Kidney epithelial cell (primary cell): ENCODE data around the gene DEFB128. TPM values are rescaled to one million over a fixed set of nuclear protein-coding genes. Genes with fewer than 3 reads are reported as not detected.
"Not testable (repeated sequence)": the region's sequence is repeated elsewhere in the genome, so short reads cannot be mapped to it uniquely, and the experiment has no call there.

Experiments
- DNase-seq: peaks from one replicate; pipeline ENCODE4 v3.0.0-alpha.2; 2010; ENCODE audit warnings: low read depth
- H3K27me3 ChIP-seq: 2 replicates; pipeline ENCODE4 v1.6.0; 2011; ENCODE audit warnings: low read length; ENCODE audit not compliant: control insufficient read depth, insufficient read depth
- H3K36me3 ChIP-seq: 2 replicates; pipeline ENCODE4 v1.5.1; 2011; ENCODE audit warnings: low read length; ENCODE audit not compliant: control insufficient read depth, insufficient read depth
- H3K4me3 ChIP-seq: 2 replicates; pipeline ENCODE4 v1.5.1; 2011; ENCODE audit warnings: low read depth, mild to moderate bottlenecking, control low read depth, low read length
- total RNA-seq: library from RNA; depleted of rRNA; stranded (reverse); fragments of >200 nt; gene quantifications from 2 replicates; pipeline ENCODE4 v1.2.3, GENCODE V29; 2015
- TF ChIP-seq, protein P1 (sequence below): IDR thresholded peaks from 2 replicates; pipeline ENCODE4 v1.5.1; 2011; ENCODE audit warnings: mild to moderate bottlenecking, moderate library complexity, low read length, control low read depth, inconsistent platforms; ENCODE audit not compliant: insufficient read depth, poor library complexity, severe bottlenecking

DEFB128 gene
- total RNA-seq: not detected in 2 replicates

GRCh38 chr20:189611-190010, at the start of gene DEFB128:
TSS of gene DEFB128 (minus strand) at chr20:189711. CDS start at chr20:189623, 88 bp downstream.
- H3K36me3 ChIP-seq: no peaks in the 10 kb centered on the region
- TF ChIP-seq, protein P1, sequence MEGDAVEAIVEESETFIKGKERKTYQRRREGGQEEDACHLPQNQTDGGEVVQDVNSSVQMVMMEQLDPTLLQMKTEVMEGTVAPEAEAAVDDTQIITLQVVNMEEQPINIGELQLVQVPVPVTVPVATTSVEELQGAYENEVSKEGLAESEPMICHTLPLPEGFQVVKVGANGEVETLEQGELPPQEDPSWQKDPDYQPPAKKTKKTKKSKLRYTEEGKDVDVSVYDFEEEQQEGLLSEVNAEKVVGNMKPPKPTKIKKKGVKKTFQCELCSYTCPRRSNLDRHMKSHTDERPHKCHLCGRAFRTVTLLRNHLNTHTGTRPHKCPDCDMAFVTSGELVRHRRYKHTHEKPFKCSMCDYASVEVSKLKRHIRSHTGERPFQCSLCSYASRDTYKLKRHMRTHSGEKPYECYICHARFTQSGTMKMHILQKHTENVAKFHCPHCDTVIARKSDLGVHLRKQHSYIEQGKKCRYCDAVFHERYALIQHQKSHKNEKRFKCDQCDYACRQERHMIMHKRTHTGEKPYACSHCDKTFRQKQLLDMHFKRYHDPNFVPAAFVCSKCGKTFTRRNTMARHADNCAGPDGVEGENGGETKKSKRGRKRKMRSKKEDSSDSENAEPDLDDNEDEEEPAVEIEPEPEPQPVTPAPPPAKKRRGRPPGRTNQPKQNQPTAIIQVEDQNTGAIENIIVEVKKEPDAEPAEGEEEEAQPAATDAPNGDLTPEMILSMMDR: no peak
- no peak for DNase-seq
- H3K27me3 ChIP-seq: no peaks in the 10 kb centered on the region
- H3K4me3 ChIP-seq: no peak within 1 kb of the TSS

DNA sequence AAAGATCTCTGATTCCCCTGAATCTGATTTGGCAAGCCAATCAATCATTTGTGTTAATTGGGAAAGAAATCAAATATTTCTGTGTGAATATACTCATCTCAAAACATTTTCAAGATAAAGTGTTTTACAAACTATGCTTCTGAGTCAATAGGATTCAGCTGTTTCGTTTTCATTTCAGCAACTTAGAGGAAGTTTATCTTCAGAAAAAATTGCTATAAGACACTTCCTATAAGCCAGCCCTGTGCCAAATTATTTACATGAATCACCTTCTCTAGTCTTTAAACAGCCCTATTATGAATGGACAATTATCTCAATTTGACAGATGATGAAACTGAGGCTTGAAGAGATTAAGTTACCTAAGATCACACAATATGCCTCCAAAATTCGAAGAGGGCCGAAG, 48.4 kb upstream of the DEFB128 start:
- H3K27me3 ChIP-seq: no peaks in the 10 kb centered on the region
- TF ChIP-seq, protein P1: no peak
- no peaks in the 10 kb centered on the region for H3K36me3 ChIP-seq
- H3K4me3 ChIP-seq: no peak overlapping the region
- no peak for DNase-seq

GRCh38 chr20:237489-237888, 48.0 kb upstream of the DEFB128 start:
- no peak for DNase-seq
- H3K4me3 ChIP-seq: no peak overlapping the region
- no peaks in the 10 kb centered on the region for H3K27me3 ChIP-seq
- TF ChIP-seq, protein P1: no peak
- no peaks in the 10 kb centered on the region for H3K36me3 ChIP-seq

GRCh38 chr20:235891-236290, 46.4 kb upstream of the DEFB128 start:
- DNase-seq: no peak
- TF ChIP-seq, protein P1: no peak
- H3K4me3 ChIP-seq: no peak overlapping the region
- H3K36me3 ChIP-seq: no peaks in the 10 kb centered on the region
- H3K27me3 ChIP-seq: no peaks in the 10 kb centered on the region

GRCh38 chr20:227439-228105, 38.1 kb upstream of the DEFB128 start:
- TF ChIP-seq, protein P1: no peak
- DNase-seq: no peak
- no peaks in the 10 kb centered on the region for H3K36me3 ChIP-seq
- H3K4me3 ChIP-seq: no peak overlapping the region
- no peaks in the 10 kb centered on the region for H3K27me3 ChIP-seq

GRCh38 chr20:226958-227357, 37.4 kb upstream of the DEFB128 start, which contains the start of gene DEFB129:
TSS of gene DEFB129 (plus strand) at chr20:227258. CDS start at chr20:227289, 31 bp downstream.
- Histone ChIP-seq H3K4me3 (no peak within 1 kb of the TSS), H3K27me3 (no peaks in the 10 kb centered on the region), H3K36me3 (no peaks in the 10 kb centered on the region)
- no peak for DNase-seq
- TF ChIP-seq, protein P1: no peak

DNA sequence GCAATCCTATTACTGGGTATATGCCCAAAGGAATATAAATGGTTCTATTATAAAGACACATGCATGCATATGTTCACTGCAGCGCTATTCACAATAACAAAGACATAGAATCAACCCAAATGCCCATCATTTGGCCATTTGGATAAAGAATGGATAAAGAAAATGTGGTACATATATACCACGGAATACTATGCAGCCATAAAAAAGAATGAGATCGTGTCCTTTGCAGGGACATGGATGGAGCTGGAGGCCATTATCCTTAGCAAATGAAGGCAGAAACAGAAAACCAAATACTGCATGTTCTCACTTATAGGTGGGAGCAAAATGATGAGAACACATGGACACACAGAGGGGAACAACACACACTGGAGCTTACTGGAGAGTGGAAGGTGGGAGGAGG, 36.4 kb upstream of the DEFB128 start:
- not testable (repeated sequence) for DNase-seq, H3K36me3 ChIP-seq, H3K27me3 ChIP-seq, H3K4me3 ChIP-seq
